Stimulated activated CD8-positive, alpha-beta memory T cell treated with anti-CD3 and anti-CD28 coated beads, Interleukin-7, amount 100 ng/mL, for 1 hour (primary cell): Measurements from ENCODE around the gene TIMM22.

Experiments used
- DNase-seq, 2 donors: peaks; one replicate each; pipeline ENCODE4 v3.0.0-alpha.2; 2020; ENCODE audit warnings: low read depth in 2 of 2

TIMM22 gene

GRCh38 chr17:1001640-1002411, 4.9 kb downstream of the TIMM22 start:
- no peak for DNase-seq

GRCh38 chr17:1002412-1002753, 5.5 kb downstream of the TIMM22 start:
- no peak for DNase-seq

GRCh38 chr17:1002771-1003555, 6.0 kb downstream of the TIMM22 start:
- DNase-seq, result no peak

GRCh38 chr17:1003633-1003971, 6.7 kb downstream of the TIMM22 start:
- no peak for DNase-seq

- no peak for DNase-seq
Observed at GRCh38 chr17:1003972-1004768, 7.2 kb downstream of the TIMM22 start.

- no peak for DNase-seq
Observed at GRCh38 chr17:1004769-1005295, 7.9 kb downstream of the TIMM22 start.

- no peak for DNase-seq
Observed at GRCh38 chr17:1005361-1005946, 8.5 kb downstream of the TIMM22 start.

GRCh38 chr17:1006054-1006453, 9.1 kb downstream of the TIMM22 start:
- no peak for DNase-seq

- no peak for DNase-seq
Observed at GRCh38 chr17:1007310-1008007, 10.5 kb downstream of the TIMM22 start.

- no peak for DNase-seq
Observed at GRCh38 chr17:1008008-1008761, 11.3 kb downstream of the TIMM22 start.

GRCh38 chr17:1009229-1010085, 12.5 kb downstream of the TIMM22 start:
- DNase-seq, result no peak

- no peak for DNase-seq
Observed at GRCh38 chr17:1010086-1010450, 13.1 kb downstream of the TIMM22 start.

GRCh38 chr17:1010586-1010985, 13.7 kb downstream of the TIMM22 start:
- DNase-seq, result no peak

GRCh38 chr17:1011138-1011537, 14.2 kb downstream of the TIMM22 start:
- DNase-seq, result no peak

GRCh38 chr17:1011760-1012735, 15.1 kb downstream of the TIMM22 start:
- no peak for DNase-seq

GRCh38 chr17:1012823-1013728, 16.1 kb downstream of the TIMM22 start:
- no peak for DNase-seq

GRCh38 chr17:1013729-1014090, 16.8 kb downstream of the TIMM22 start:
- DNase-seq, result no peak

- no peak for DNase-seq
Observed at GRCh38 chr17:1018547-1018946, 21.6 kb downstream of the TIMM22 start.
